HepG2 (cell line): Measurements from ENCODE around the gene C2orf42. TPM values are rescaled to one million over a fixed set of nuclear protein-coding genes. Genes with fewer than 3 reads are reported as not detected.

Experiments
- ATF7-NPFF ChIP-seq: sonication (generic); formaldehyde crosslinking; IDR thresholded peaks from 2 replicates; pipeline ENCODE4 v1.8.1; 2023; ENCODE audit warnings: mild to moderate bottlenecking, low read depth, missing genetic modification reagents, moderate library complexity
- CCDC6 ChIP-seq: sonication (generic); formaldehyde crosslinking; IDR thresholded peaks from 2 replicates; pipeline ENCODE4 v1.8.1; 2022; ENCODE audit warnings: mild to moderate bottlenecking, missing genetic modification reagents, moderate library complexity
- SRSF9 ChIP-seq: fragments of 200-400 bp; formaldehyde crosslinking; IDR thresholded peaks from 2 replicates; pipeline ENCODE4 v1.6.1; 2018; ENCODE audit warnings: borderline replicate concordance, mild to moderate bottlenecking, low read depth, low read length; ENCODE audit not compliant: insufficient read depth, poor library complexity, severe bottlenecking
- SYNCRIP ChIP-seq: fragments of 200-400 bp; formaldehyde crosslinking; IDR thresholded peaks from 2 replicates; pipeline ENCODE4 v1.6.1; 2018; ENCODE audit warnings: mild to moderate bottlenecking, low read depth, low read length; ENCODE audit not compliant: insufficient read depth
- TBX2 ChIP-seq: sonication (generic); formaldehyde crosslinking; IDR thresholded peaks from 2 replicates; pipeline ENCODE4 v1.5.0; 2020; ENCODE audit warnings: missing genetic modification reagents, mild to moderate bottlenecking, borderline replicate concordance
- ZC3H13 ChIP-seq: sonication (generic); formaldehyde crosslinking; IDR thresholded peaks from 2 replicates; pipeline ENCODE4 v1.8.1; 2023; ENCODE audit warnings: mild to moderate bottlenecking, missing genetic modification reagents, moderate library complexity
- ZKSCAN1 ChIP-seq: fragments of 150-350 bp; IDR thresholded peaks from 2 replicates; pipeline ENCODE4 v1.6.1; 2014; ENCODE audit warnings: low read length
- polyA plus RNA-seq, 8 experiments: library from polyadenylated mRNA; depleted of rRNA in 3 of 8; stranded (reverse) in 7 of 8; unstranded in 1 of 8; fragments of >200 nt; fragmentation: Illumina TruSeq in 4 of 8; extraction: Trizol in 4 of 8; gene quantifications; 2 replicates each; pipeline versions ENCODE4 v1.2.1 to v1.2.3, GENCODE V29; 2011 to 2016; ENCODE audit warnings: low read depth in 4 of 8, missing spikeins in 1 of 8, mixed read lengths in 1 of 8; ENCODE audit not compliant: insufficient read depth in 1 of 8
- total RNA-seq, 5 experiments: library from RNA; depleted of rRNA; stranded (reverse); fragments of >200 nt; fragmentation: Illumina TruSeq; extraction: Trizol; gene quantifications; 2 replicates each; pipeline ENCODE4 v1.2.3, GENCODE V29; 2016; ENCODE audit warnings: low read depth in 1 of 5
- TF ChIP-seq, protein P1 (sequence below), 2 experiments: fragments of 450-650 bp in 1 of 2; sonication (generic) in 1 of 2; formaldehyde crosslinking in 1 of 2; IDR thresholded peaks; 2 replicates each; pipeline versions ENCODE4 v1.6.1 to v1.8.0; 2016 to 2022; ENCODE audit warnings: antibody characterized with exemption in 1 of 2, mild to moderate bottlenecking in 1 of 2, missing genetic modification reagents in 1 of 2
- TF ChIP-seq, protein P2 (sequence below): sonication (generic); formaldehyde crosslinking; conservative IDR thresholded peaks from 2 replicates; pipeline ENCODE4 v1.4.0; 2020; ENCODE audit warnings: missing genetic modification reagents
- TF ChIP-seq, protein P3 (sequence below): sonication (generic); formaldehyde crosslinking; IDR thresholded peaks from 2 replicates; pipeline ENCODE4 v1.4.0; 2020; ENCODE audit warnings: missing genetic modification reagents, mild to moderate bottlenecking, borderline replicate concordance
- TF ChIP-seq, protein P4 (sequence below): sonication (generic); formaldehyde crosslinking; IDR thresholded peaks from 2 replicates; pipeline ENCODE4 v1.4.0; 2020; ENCODE audit warnings: missing genetic modification reagents
- TF ChIP-seq, protein P5 (sequence below): sonication (generic); formaldehyde crosslinking; IDR thresholded peaks from 2 replicates; pipeline ENCODE4 v1.4.0; 2020; ENCODE audit warnings: low read depth, mild to moderate bottlenecking, missing genetic modification reagents

C2orf42 gene
- total and polyA plus RNA-seq, 2 of the 13 experiments (the other 11 are each of a cell fraction or from before 2014, with no cell fraction given) = 9.3 to 9.9 TPM

DNA sequence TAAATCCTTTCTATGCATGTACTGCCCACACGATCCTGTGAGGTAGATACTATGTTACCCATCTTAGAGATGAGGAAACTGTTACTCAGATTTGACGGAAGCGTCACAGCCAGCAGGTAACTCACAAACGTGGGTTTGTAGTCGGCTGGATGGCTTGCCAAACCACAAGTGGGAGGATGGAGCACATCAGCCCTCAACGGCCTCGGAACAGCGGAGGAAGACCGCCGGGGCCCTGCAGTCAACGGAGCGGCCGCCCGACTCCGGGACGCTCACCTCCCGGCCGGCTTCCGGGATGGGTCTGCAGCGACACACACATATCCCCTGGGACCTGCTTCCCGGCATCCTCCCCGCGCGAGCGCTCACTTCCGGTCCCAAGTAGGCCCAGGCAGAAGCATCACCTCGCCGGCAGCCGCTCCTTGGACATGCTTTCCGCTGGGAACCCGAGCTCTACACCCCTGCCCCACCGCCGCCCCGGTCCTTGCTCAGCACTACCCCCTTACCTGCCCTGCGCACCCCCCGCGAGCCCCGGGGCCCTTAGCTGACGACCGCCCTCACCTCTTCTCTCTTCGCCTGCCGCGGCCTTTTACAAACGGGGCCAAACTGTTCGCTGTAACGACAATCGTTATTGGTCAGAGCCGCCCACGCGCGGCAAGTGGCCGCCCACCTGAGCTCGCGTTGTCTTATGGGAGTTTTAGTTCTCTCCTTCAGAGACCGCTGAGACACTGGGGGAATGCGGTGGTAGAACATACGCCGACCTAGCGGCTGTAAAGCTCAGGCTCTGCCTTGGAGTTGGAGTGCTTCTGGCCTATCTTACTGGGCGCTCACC is at the start of gene C2orf42 (continued):
- TF ChIP-seq, protein P1, sequence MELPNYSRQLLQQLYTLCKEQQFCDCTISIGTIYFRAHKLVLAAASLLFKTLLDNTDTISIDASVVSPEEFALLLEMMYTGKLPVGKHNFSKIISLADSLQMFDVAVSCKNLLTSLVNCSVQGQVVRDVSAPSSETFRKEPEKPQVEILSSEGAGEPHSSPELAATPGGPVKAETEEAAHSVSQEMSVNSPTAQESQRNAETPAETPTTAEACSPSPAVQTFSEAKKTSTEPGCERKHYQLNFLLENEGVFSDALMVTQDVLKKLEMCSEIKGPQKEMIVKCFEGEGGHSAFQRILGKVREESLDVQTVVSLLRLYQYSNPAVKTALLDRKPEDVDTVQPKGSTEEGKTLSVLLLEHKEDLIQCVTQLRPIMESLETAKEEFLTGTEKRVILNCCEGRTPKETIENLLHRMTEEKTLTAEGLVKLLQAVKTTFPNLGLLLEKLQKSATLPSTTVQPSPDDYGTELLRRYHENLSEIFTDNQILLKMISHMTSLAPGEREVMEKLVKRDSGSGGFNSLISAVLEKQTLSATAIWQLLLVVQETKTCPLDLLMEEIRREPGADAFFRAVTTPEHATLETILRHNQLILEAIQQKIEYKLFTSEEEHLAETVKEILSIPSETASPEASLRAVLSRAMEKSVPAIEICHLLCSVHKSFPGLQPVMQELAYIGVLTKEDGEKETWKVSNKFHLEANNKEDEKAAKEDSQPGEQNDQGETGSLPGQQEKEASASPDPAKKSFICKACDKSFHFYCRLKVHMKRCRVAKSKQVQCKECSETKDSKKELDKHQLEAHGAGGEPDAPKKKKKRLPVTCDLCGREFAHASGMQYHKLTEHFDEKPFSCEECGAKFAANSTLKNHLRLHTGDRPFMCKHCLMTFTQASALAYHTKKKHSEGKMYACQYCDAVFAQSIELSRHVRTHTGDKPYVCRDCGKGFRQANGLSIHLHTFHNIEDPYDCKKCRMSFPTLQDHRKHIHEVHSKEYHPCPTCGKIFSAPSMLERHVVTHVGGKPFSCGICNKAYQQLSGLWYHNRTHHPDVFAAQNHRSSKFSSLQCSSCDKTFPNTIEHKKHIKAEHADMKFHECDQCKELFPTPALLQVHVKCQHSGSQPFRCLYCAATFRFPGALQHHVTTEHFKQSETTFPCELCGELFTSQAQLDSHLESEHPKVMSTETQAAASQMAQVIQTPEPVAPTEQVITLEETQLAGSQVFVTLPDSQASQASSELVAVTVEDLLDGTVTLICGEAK (IDR thresholded peaks at IDR 0.05) = peak; percentile 49
- TF ChIP-seq, protein P1 (CRISPR knock-in tag; IDR thresholded peaks at IDR 0.05) = peak; percentile 84
- TF ChIP-seq CCDC6 (CRISPR knock-in tag) (peak; percentile 76; the same call in 1 of the 2 replicates), ZC3H13 (CRISPR knock-in tag) (peak; percentile 61), ZKSCAN1 (0 out of 2 replicates have a peak, but pooled peaks have one; percentile 20), ATF7-NPFF (peak; percentile 69), SYNCRIP (no peak), SRSF9 (no peak), TBX2 (CRISPR knock-in tag) (peak; percentile 95)
- TF ChIP-seq, protein P2, sequence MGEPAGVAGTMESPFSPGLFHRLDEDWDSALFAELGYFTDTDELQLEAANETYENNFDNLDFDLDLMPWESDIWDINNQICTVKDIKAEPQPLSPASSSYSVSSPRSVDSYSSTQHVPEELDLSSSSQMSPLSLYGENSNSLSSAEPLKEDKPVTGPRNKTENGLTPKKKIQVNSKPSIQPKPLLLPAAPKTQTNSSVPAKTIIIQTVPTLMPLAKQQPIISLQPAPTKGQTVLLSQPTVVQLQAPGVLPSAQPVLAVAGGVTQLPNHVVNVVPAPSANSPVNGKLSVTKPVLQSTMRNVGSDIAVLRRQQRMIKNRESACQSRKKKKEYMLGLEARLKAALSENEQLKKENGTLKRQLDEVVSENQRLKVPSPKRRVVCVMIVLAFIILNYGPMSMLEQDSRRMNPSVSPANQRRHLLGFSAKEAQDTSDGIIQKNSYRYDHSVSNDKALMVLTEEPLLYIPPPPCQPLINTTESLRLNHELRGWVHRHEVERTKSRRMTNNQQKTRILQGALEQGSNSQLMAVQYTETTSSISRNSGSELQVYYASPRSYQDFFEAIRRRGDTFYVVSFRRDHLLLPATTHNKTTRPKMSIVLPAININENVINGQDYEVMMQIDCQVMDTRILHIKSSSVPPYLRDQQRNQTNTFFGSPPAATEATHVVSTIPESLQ (CRISPR knock-in tag) = peak; percentile 88
- TF ChIP-seq, protein P3, sequence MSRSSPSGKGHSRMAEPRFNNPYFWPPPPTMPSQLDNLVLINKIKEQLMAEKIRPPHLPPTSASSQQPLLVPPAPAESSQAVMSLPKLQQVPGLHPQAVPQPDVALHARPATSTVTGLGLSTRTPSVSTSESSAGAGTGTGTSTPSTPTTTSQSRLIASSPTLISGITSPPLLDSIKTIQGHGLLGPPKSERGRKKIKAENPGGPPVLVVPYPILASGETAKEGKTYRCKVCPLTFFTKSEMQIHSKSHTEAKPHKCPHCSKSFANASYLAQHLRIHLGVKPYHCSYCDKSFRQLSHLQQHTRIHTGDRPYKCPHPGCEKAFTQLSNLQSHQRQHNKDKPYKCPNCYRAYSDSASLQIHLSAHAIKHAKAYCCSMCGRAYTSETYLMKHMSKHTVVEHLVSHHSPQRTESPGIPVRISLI = no peak
- TF ChIP-seq, protein P4, sequence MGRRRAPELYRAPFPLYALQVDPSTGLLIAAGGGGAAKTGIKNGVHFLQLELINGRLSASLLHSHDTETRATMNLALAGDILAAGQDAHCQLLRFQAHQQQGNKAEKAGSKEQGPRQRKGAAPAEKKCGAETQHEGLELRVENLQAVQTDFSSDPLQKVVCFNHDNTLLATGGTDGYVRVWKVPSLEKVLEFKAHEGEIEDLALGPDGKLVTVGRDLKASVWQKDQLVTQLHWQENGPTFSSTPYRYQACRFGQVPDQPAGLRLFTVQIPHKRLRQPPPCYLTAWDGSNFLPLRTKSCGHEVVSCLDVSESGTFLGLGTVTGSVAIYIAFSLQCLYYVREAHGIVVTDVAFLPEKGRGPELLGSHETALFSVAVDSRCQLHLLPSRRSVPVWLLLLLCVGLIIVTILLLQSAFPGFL (CRISPR knock-in tag) = no peak
- TF ChIP-seq, protein P5, sequence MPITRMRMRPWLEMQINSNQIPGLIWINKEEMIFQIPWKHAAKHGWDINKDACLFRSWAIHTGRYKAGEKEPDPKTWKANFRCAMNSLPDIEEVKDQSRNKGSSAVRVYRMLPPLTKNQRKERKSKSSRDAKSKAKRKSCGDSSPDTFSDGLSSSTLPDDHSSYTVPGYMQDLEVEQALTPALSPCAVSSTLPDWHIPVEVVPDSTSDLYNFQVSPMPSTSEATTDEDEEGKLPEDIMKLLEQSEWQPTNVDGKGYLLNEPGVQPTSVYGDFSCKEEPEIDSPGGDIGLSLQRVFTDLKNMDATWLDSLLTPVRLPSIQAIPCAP = no peak
